Uterus (tissue), 2 donors: ENCODE data around the gene SDHA.
"Not testable (repeated sequence)": the region's sequence is repeated elsewhere in the genome, so short reads cannot be mapped to it uniquely, and the experiment has no call there.

Experiments used
- POLR2A ChIP-seq, 2 donors: fragments of 450-650 bp; IDR thresholded peaks; one replicate each; pipeline ENCODE4 v1.6.1; 2016; ENCODE audit warnings: antibody characterized with exemption in 2 of 2, mild to moderate bottlenecking in 1 of 2, moderate library complexity in 1 of 2
- TF ChIP-seq, protein P1 (sequence below), 4 experiments: fragments of 200-600 bp in 2 of 4; fragments of 450-650 bp in 2 of 4; sonication (generic) in 2 of 4; IDR thresholded peaks; one replicate each; pipeline ENCODE4 v1.5.1; 2016 to 2019; ENCODE audit warnings: antibody characterized with exemption in 4 of 4, mild to moderate bottlenecking in 2 of 4, moderate library complexity in 1 of 4

GRCh38 chr5:237931-238330, 19.8 kb downstream of the SDHA start:
- TF ChIP-seq, protein P1, sequence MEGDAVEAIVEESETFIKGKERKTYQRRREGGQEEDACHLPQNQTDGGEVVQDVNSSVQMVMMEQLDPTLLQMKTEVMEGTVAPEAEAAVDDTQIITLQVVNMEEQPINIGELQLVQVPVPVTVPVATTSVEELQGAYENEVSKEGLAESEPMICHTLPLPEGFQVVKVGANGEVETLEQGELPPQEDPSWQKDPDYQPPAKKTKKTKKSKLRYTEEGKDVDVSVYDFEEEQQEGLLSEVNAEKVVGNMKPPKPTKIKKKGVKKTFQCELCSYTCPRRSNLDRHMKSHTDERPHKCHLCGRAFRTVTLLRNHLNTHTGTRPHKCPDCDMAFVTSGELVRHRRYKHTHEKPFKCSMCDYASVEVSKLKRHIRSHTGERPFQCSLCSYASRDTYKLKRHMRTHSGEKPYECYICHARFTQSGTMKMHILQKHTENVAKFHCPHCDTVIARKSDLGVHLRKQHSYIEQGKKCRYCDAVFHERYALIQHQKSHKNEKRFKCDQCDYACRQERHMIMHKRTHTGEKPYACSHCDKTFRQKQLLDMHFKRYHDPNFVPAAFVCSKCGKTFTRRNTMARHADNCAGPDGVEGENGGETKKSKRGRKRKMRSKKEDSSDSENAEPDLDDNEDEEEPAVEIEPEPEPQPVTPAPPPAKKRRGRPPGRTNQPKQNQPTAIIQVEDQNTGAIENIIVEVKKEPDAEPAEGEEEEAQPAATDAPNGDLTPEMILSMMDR (IDR thresholded peaks at IDR 0.05), result not testable (repeated sequence)
- TF ChIP-seq POLR2A (IDR thresholded peaks at IDR 0.05), result not testable (repeated sequence)
